SJCRH30 (cell line): ENCODE data around the gene TTLL10. TPM values are rescaled to one million over a fixed set of nuclear protein-coding genes. Genes with fewer than 3 reads are reported as not detected.

Experiments
- DNase-seq, 2 experiments: peaks; one replicate each; pipeline ENCODE4 v3.0.0-alpha.2; 2015 to 2020
- H3K27ac ChIP-seq: fragments of 250-450 bp; sonication (Bioruptor Pico); 2 replicates; pipeline ENCODE4 v1.5.1; 2020; ENCODE audit warnings: mild to moderate bottlenecking, moderate library complexity
- H3K27me3 ChIP-seq: fragments of 250-450 bp; sonication (Bioruptor Pico); 2 replicates; pipeline ENCODE4 v1.5.1; 2020; ENCODE audit warnings: mild to moderate bottlenecking, moderate library complexity
- H3K36me3 ChIP-seq: fragments of 250-450 bp; sonication (Bioruptor Pico); 2 replicates; pipeline ENCODE4 v1.5.1; 2020; ENCODE audit warnings: mild to moderate bottlenecking, moderate library complexity
- H3K4me1 ChIP-seq: fragments of 250-450 bp; sonication (Bioruptor Pico); 2 replicates; pipeline ENCODE4 v1.5.1; 2020; ENCODE audit warnings: mild to moderate bottlenecking, moderate library complexity
- H3K4me3 ChIP-seq: fragments of 250-450 bp; sonication (Bioruptor Pico); 2 replicates; pipeline ENCODE4 v1.5.1; 2020; ENCODE audit warnings: mild to moderate bottlenecking, moderate library complexity
- H3K9me3 ChIP-seq: fragments of 250-450 bp; sonication (Bioruptor Pico); replicated peaks from 2 replicates; pipeline ENCODE4 v1.5.1; 2020; ENCODE audit warnings: mild to moderate bottlenecking, moderate library complexity
- total RNA-seq: library from RNA; depleted of rRNA; stranded (reverse); fragments of >200 nt; shearing (Covaris generic); gene quantifications from 2 replicates; pipeline ENCODE4 v1.2.3, GENCODE V29; 2014; rRNA removed

Gene TTLL10
- 0.42 and 0.73 TPM in 2 replicates for total RNA-seq

- no peak for DNase-seq
- Histone ChIP-seq H3K9me3 (no peaks in the 10 kb centered on the region), H3K27me3 (peaks cover 81% of the 10 kb centered on the region)
Measured at GRCh38 chr1:1173793-1174415, at the start of gene TTLL10. Gene TTLL10 (plus strand): TSS chr1:1173880. CDS start chr1:1179216, 5,336 bp downstream.

GRCh38 chr1:1124508-1124785, 49.2 kb upstream of the TTLL10 start:
- H3K9me3 ChIP-seq: no peaks in the 10 kb centered on the region
- H3K36me3 ChIP-seq: no peaks in the 10 kb centered on the region
- no peak for DNase-seq
- no peak overlapping the region for H3K27ac ChIP-seq
- H3K4me3 ChIP-seq: no peak overlapping the region
- peaks cover 12% of the 10 kb centered on the region for H3K27me3 ChIP-seq
- H3K4me1 ChIP-seq: peaks cover 11% of the 10 kb centered on the region; the same call in 1 of the 2 replicates

More at GRCh38 chr1:1173793-1174415, at the start of gene TTLL10:
- Histone ChIP-seq H3K27ac (no peak within 1 kb of the TSS), H3K4me1 (peaks cover 2% of the 10 kb centered on the region; the same call in 1 of the 2 replicates), H3K36me3 (no peaks in the 10 kb centered on the region), H3K4me3 (no peak within 1 kb of the TSS)

GRCh38 chr1:1124786-1125642, 48.7 kb upstream of the TTLL10 start:
- peak in 1 of 2 experiments; percentile 5 for DNase-seq

GRCh38 chr1:1125945-1126344, 47.7 kb upstream of the TTLL10 start:
- Histone ChIP-seq H3K9me3 (no peaks in the 10 kb centered on the region), H3K27me3 (peaks cover 18% of the 10 kb centered on the region), H3K4me1 (peaks cover 11% of the 10 kb centered on the region; the same call in 1 of the 2 replicates), H3K27ac (no peak overlapping the region), H3K4me3 (no peak overlapping the region), H3K36me3 (no peaks in the 10 kb centered on the region)
- DNase-seq: no peak

More at GRCh38 chr1:1124786-1125642, 48.7 kb upstream of the TTLL10 start:
- Histone ChIP-seq H3K9me3 (no peaks in the 10 kb centered on the region), H3K36me3 (no peaks in the 10 kb centered on the region), H3K27me3 (peaks cover 14% of the 10 kb centered on the region; the same call in 1 of the 2 replicates), H3K4me1 (peaks cover 11% of the 10 kb centered on the region; the same call in 1 of the 2 replicates), H3K27ac (no peak overlapping the region), H3K4me3 (no peak overlapping the region)

- Histone ChIP-seq H3K36me3 (no peaks in the 10 kb centered on the region), H3K4me1 (peaks cover 6% of the 10 kb centered on the region; the same call in 1 of the 2 replicates), H3K27me3 (peaks cover 27% of the 10 kb centered on the region), H3K9me3 (no peaks in the 10 kb centered on the region), H3K4me3 (no peak overlapping the region), H3K27ac (no peak overlapping the region)
- DNase-seq: no peak
Measured at GRCh38 chr1:1127551-1128451, 45.9 kb upstream of the TTLL10 start.

- no peak for DNase-seq
- no peaks in the 10 kb centered on the region for H3K36me3 ChIP-seq
- no peaks in the 10 kb centered on the region for H3K4me1 ChIP-seq
- no peak overlapping the region for H3K27ac ChIP-seq
- H3K4me3 ChIP-seq: no peak overlapping the region
- H3K9me3 ChIP-seq: no peaks in the 10 kb centered on the region
- H3K27me3 ChIP-seq: peaks cover 30% of the 10 kb centered on the region
Measured at GRCh38 chr1:1128454-1129139, 45.1 kb upstream of the TTLL10 start.

- Histone ChIP-seq H3K27ac (no peak overlapping the region), H3K27me3 (peaks cover 30% of the 10 kb centered on the region)
- no peak for DNase-seq
Measured at GRCh38 chr1:1129381-1129821, 44.3 kb upstream of the TTLL10 start.

GRCh38 chr1:1130206-1131120, 43.2 kb upstream of the TTLL10 start:
- Histone ChIP-seq H3K4me1 (no peaks in the 10 kb centered on the region), H3K4me3 (no peak overlapping the region), H3K27me3 (peaks cover 30% of the 10 kb centered on the region)

More at GRCh38 chr1:1129381-1129821, 44.3 kb upstream of the TTLL10 start:
- Histone ChIP-seq H3K9me3 (no peaks in the 10 kb centered on the region), H3K4me3 (no peak overlapping the region), H3K4me1 (no peaks in the 10 kb centered on the region), H3K36me3 (no peaks in the 10 kb centered on the region)

GRCh38 chr1:1132042-1132950, 41.4 kb upstream of the TTLL10 start:
- no peak overlapping the region for H3K4me3 ChIP-seq
- H3K4me1 ChIP-seq: peaks cover under 1% of the 10 kb centered on the region; the same call in 1 of the 2 replicates
- H3K27ac ChIP-seq: no peak overlapping the region
- peaks cover 42% of the 10 kb centered on the region for H3K27me3 ChIP-seq
- no peaks in the 10 kb centered on the region for H3K9me3 ChIP-seq
- no peak for DNase-seq
- no peaks in the 10 kb centered on the region for H3K36me3 ChIP-seq

More at GRCh38 chr1:1130206-1131120, 43.2 kb upstream of the TTLL10 start:
- no peak for DNase-seq
- Histone ChIP-seq H3K27ac (no peak overlapping the region), H3K9me3 (no peaks in the 10 kb centered on the region), H3K36me3 (no peaks in the 10 kb centered on the region)

- no peaks in the 10 kb centered on the region for H3K36me3 ChIP-seq
Measured at GRCh38 chr1:1132956-1133750, 40.5 kb upstream of the TTLL10 start.

GRCh38 chr1:1134300-1134970, 39.2 kb upstream of the TTLL10 start:
- Histone ChIP-seq H3K36me3 (no peaks in the 10 kb centered on the region), H3K27ac (no peak overlapping the region), H3K4me3 (no peak overlapping the region), H3K9me3 (no peaks in the 10 kb centered on the region), H3K27me3 (peaks cover 54% of the 10 kb centered on the region), H3K4me1 (peaks cover 3% of the 10 kb centered on the region)
- DNase-seq: no peak

More at GRCh38 chr1:1132956-1133750, 40.5 kb upstream of the TTLL10 start:
- peaks cover 49% of the 10 kb centered on the region for H3K27me3 ChIP-seq
- no peaks in the 10 kb centered on the region for H3K9me3 ChIP-seq
- peak in 1 of 2 experiments; percentile 40 for DNase-seq
- no peak overlapping the region for H3K4me3 ChIP-seq
- no peak overlapping the region for H3K27ac ChIP-seq
- H3K4me1 ChIP-seq: peaks cover 3% of the 10 kb centered on the region
